SK-N-SH (cell line): ENCODE data around the gene DLG2. TPM values are rescaled to one million over a fixed set of nuclear protein-coding genes. Genes with fewer than 3 reads are reported as not detected.

Experiments used
- CTCF ChIA-PET: fragments of 300-600, 350-600 bp; formaldehyde crosslinking; extraction: SDS; loops from one replicate; lab custom pipeline; 2021; lab: Yijun Ruan, JAX
- POLR2A ChIA-PET: fragments of 350-600 bp; sonication (Branson Sonifier 250); formaldehyde crosslinking; extraction: SDS; loops from one replicate; lab custom pipeline; 2020; ENCODE audit warnings: antibody characterized with exemption, inconsistent platforms; lab: Yijun Ruan, JAX
- DNase-seq: peaks from one replicate; pipeline ENCODE4 v3.0.0; 2012
- H2AFZ ChIP-seq: fragments of 200-600 bp; sonication (generic); 2 replicates; pipeline ENCODE4 v1.8.1; 2016; ENCODE audit warnings: antibody characterized with exemption, mild to moderate bottlenecking, low read depth
- H3F3A ChIP-seq: fragments of 200-600 bp; sonication (generic); replicated peaks from 2 replicates; pipeline ENCODE3; 2016; ENCODE audit warnings: antibody characterized with exemption, mild to moderate bottlenecking; ENCODE audit not compliant: insufficient read depth
- H3K27ac ChIP-seq, 2 experiments: fragments of 200-500 bp in 1 of 2; fragments of 200-600 bp in 1 of 2; sonication (Bioruptor generic) in 1 of 2; sonication (generic), shearing (Covaris generic) in 1 of 2; 2 replicates each; pipeline versions ENCODE4 v1.5.1 to v1.6.1; 2014 to 2016; ENCODE audit warnings: low read depth in 2 of 2, inconsistent platforms in 1 of 2, low read length in 1 of 2, mild to moderate bottlenecking in 1 of 2, mixed read lengths in 1 of 2
- H3K27me3 ChIP-seq: fragments of 200-600 bp; sonication (generic), shearing (Covaris generic); 2 replicates; pipeline ENCODE4 v1.6.1; 2016; ENCODE audit warnings: mixed run types; ENCODE audit not compliant: insufficient read depth
- H3K36me3 ChIP-seq, 2 experiments: fragments of 200-500 bp in 1 of 2; fragments of 200-600 bp in 1 of 2; sonication (Bioruptor generic) in 1 of 2; sonication (generic) in 1 of 2; replicated peaks in 1 of 2; 2 replicates each; pipeline versions ENCODE3 to v1.5.1; 2014 to 2016; ENCODE audit warnings: low read length in 1 of 2, mild to moderate bottlenecking in 1 of 2; ENCODE audit not compliant: insufficient read depth in 2 of 2, control insufficient read depth in 1 of 2
- H3K4me1 ChIP-seq, 2 experiments: fragments of 200-500 bp in 1 of 2; fragments of 200-600 bp in 1 of 2; sonication (Bioruptor generic) in 1 of 2; sonication (generic), shearing (Covaris generic) in 1 of 2; 2 replicates each; pipeline versions ENCODE4 v1.5.1 to v1.6.1; 2014 to 2016; ENCODE audit warnings: low read depth in 1 of 2, low read length in 1 of 2, mixed run types in 1 of 2; ENCODE audit not compliant: insufficient read depth in 2 of 2, control insufficient read depth in 1 of 2
- H3K4me2 ChIP-seq: fragments of 200-600 bp; sonication (generic), shearing (Covaris generic); 2 replicates; pipeline ENCODE4 v1.6.1; 2017; ENCODE audit warnings: mixed run types
- H3K4me3 ChIP-seq, 2 experiments: fragments of 200-500 bp in 1 of 2; fragments of 200-600 bp in 1 of 2; sonication (Bioruptor generic) in 1 of 2; sonication (generic), shearing (Covaris generic) in 1 of 2; 2 replicates each; pipeline versions ENCODE4 v1.5.1 to v1.8.1; 2014 to 2016; ENCODE audit warnings: low read depth in 2 of 2, inconsistent platforms in 1 of 2, low read length in 1 of 2, mild to moderate bottlenecking in 1 of 2, mixed read lengths in 1 of 2, moderate library complexity in 1 of 2
- H3K79me2 ChIP-seq: fragments of 200-600 bp; sonication (generic); 2 replicates; pipeline ENCODE4 v1.8.1; 2017; ENCODE audit warnings: mild to moderate bottlenecking; ENCODE audit not compliant: insufficient read depth
- H3K9ac ChIP-seq: fragments of 200-600 bp; sonication (generic); 2 replicates; pipeline ENCODE4 v1.6.1; 2017; ENCODE audit warnings: mixed run types
- H3K9me2 ChIP-seq: fragments of 200-600 bp; sonication (generic); 2 replicates; pipeline ENCODE4 v1.6.1; 2017; ENCODE audit warnings: mixed run types
- H3K9me3 ChIP-seq: fragments of 200-600 bp; sonication (generic); 2 replicates; pipeline ENCODE4 v1.6.1; 2017; ENCODE audit warnings: mixed run types, mild to moderate bottlenecking, moderate library complexity
- H4K20me1 ChIP-seq: fragments of 200-600 bp; sonication (generic); 2 replicates; pipeline ENCODE4 v1.6.1; 2017; ENCODE audit warnings: mild to moderate bottlenecking, mixed run types; ENCODE audit not compliant: insufficient read depth
- EZH2phosphoT487 ChIP-seq: fragments of 200-600 bp; sonication (generic); IDR thresholded peaks from 2 replicates; pipeline ENCODE4 v1.6.1; 2017; ENCODE audit warnings: low read depth, mixed run types, mild to moderate bottlenecking, antibody characterized with exemption, moderate library complexity, borderline replicate concordance
- GABPA ChIP-seq: IDR thresholded peaks from 2 replicates; pipeline ENCODE4 v1.4.0; 2012; ENCODE audit warnings: low read depth, mild to moderate bottlenecking
- GATA2 ChIP-seq: sonication (generic); formaldehyde crosslinking; IDR thresholded peaks from 2 replicates; pipeline ENCODE4 v1.5.0; 2020; ENCODE audit warnings: mild to moderate bottlenecking, missing genetic modification reagents
- MXI1 ChIP-seq: IDR thresholded peaks from 2 replicates; pipeline ENCODE4 v1.6.1; 2012; ENCODE audit warnings: mild to moderate bottlenecking, low read depth, low read length, improper control_type of control experiment
- SMC3 ChIP-seq: IDR thresholded peaks from 2 replicates; pipeline ENCODE4 v1.6.1; 2012; ENCODE audit warnings: low read depth, low read length, improper control_type of control experiment
- TAF1 ChIP-seq: IDR thresholded peaks from 2 replicates; pipeline ENCODE4 v1.6.1; 2012; ENCODE audit warnings: low read depth, mild to moderate bottlenecking, low read length, moderate library complexity, borderline replicate concordance
- WGBS: methylation state at CpG from one replicate; pipeline ENCODE4 v1.1.6; 2017; ENCODE audit warnings: low lambda C conversion rate; 5-methylcytosine and 5-hydroxymethylcytosine counted together
- polyA plus RNA-seq, 3 experiments: library from polyadenylated mRNA; depleted of rRNA; stranded (reverse); fragments of >200 nt; gene quantifications; 2 replicates each; pipeline ENCODE4 v1.2.3, GENCODE V29; 2012
- TF ChIP-seq, protein P1 (sequence below): IDR thresholded peaks from 2 replicates; pipeline ENCODE4 v1.4.0; 2012; ENCODE audit warnings: low read depth, borderline replicate concordance
- TF ChIP-seq, protein P2 (sequence below): fragments of 150-350 bp; IDR thresholded peaks from 2 replicates; pipeline ENCODE4 v1.6.1; 2016; ENCODE audit warnings: mild to moderate bottlenecking, low read depth, low read length
- TF ChIP-seq, protein P3 (sequence below): fragments of 150-350 bp; IDR thresholded peaks from 2 replicates; pipeline ENCODE4 v1.6.1; 2017; ENCODE audit warnings: antibody characterized with exemption, low read length, low read depth, borderline replicate concordance

Gene DLG2
- polyA plus RNA-seq, 1 of the 3 experiments (the other 2 are of a cell fraction) = 0.21 TPM

DNA sequence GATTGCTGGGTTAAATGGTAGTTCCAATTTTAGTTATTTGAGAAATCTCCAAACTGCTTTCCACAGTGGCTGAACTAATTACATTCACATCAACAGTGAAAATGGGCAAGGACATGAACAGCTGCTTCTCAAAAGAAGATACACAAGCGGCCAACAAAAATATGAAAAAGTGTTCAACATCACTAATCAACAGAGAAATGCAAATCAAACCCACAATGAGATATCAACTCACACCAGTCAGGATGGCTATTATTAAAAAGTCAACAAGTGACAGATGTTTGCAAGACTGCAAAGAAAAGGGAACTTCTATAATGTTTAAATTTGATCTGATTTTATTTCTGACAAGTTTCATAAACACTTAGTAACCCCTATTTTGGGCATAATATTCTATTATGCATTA, 537.5 kb downstream of the DLG2 start:
- Histone ChIP-seq H3K9ac (no peak overlapping the region), H4K20me1 (no peaks in the 10 kb centered on the region), H3K4me2 (no peak overlapping the region), H3K27me3 (no peaks in the 10 kb centered on the region), H3K36me3 (no peaks in the 10 kb centered on the region), H2AFZ (no peak overlapping the region), H3K4me1 (no peaks in the 10 kb centered on the region), H3K9me3 (no peaks in the 10 kb centered on the region), H3K4me3 (no peak overlapping the region), H3K79me2 (no peaks in the 10 kb centered on the region), H3K9me2 (no peaks in the 10 kb centered on the region), H3F3A (no peaks in the 10 kb centered on the region)
- POLR2A ChIA-PET = no interaction called here
- WGBS = 2% methylated on average over 1 of the region's 1 CpG
- DNase-seq = no peak
- TF ChIP-seq EZH2phosphoT487 = no peak
- TF ChIP-seq, all 33 proteins: peak for 0
- CTCF ChIA-PET = no interaction called here
- no peak overlapping the region for H3K27ac ChIP-seq

DNA sequence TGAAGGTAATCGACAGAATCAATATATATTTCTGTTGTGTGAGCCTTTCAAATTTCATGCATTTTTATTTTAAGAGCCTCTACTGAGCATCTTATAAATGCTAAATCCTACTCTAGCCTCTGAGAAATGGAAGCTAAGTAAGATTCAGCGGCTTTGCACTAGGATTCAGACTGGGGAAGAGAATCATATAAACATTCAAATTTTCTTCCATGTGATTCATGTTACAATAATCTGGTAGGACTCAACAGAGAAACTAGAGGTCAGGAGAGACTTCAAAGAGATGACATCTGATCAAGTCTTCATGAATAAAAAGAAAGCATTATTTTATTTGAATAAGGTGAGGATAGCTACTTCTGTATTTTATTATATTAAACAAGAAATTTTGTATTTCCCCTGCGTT, 538.9 kb downstream of the DLG2 start:
- no peak overlapping the region for H3K4me2 ChIP-seq
- H4K20me1 ChIP-seq = no peaks in the 10 kb centered on the region
- H3K9ac ChIP-seq = no peak overlapping the region
- H3K4me1 ChIP-seq = no peaks in the 10 kb centered on the region
- H3K27me3 ChIP-seq = no peaks in the 10 kb centered on the region
- H3K36me3 ChIP-seq = no peaks in the 10 kb centered on the region
- no peak overlapping the region for H2AFZ ChIP-seq
- no peaks in the 10 kb centered on the region for H3K9me2 ChIP-seq
- 6% methylated on average over 3 of the region's 3 CpGs for WGBS
- H3K79me2 ChIP-seq = no peaks in the 10 kb centered on the region
- H3K9me3 ChIP-seq = no peaks in the 10 kb centered on the region
- POLR2A ChIA-PET = no interaction called here
- no peak for DNase-seq
- TF ChIP-seq SMC3 (no peak), MXI1 (no peak)
- H3K27ac ChIP-seq = no peak overlapping the region
- H3F3A ChIP-seq = no peaks in the 10 kb centered on the region
- no peak overlapping the region for H3K4me3 ChIP-seq
- CTCF ChIA-PET = interaction anchor here (1.0 to 1.6 kb wide), 2 partner anchors 9 to 11 kb away, joined by 3 to 5 read pairs; no protein-coding TSS in a partner anchor

DNA sequence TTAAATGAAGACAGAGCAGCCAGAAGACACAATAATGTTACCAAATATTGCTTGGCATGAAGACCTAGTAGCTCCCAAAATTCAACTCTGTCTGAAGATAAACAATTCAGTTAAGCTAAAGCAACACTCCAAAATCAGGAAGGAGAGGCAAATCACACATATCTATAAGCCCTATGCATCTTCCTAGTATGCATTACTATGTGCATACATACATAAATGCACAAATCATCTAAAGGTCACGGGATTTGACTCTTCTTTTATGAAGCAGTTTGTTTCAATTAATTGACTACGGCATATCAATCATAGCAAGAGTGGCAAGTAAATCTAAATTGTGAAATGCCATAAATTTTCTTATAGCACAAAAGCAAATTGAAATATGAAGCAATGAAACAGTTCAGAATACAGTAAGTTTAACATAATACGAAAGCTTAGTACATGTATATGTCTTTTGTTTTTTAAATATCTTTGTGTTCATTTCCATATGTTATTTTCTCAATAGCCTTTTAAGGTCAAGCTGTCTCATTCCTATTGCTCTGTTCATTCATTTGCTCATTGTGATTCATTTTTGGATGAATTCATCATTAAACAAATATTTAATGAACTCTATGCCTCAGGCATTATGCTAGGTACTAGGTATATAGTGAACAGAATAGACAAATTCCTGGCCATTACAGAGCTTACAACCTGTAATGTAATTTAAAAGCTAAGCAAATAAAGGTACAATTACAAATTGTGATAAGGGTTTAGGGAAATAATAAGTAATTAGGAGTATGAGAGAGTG, 540.5 kb downstream of the DLG2 start:
- Histone ChIP-seq H3K79me2 (no peaks in the 10 kb centered on the region), H3K9ac (no peak overlapping the region), H2AFZ (peak overlapping the region; percentile 39), H3K4me2 (no peak overlapping the region), H3K9me2 (no peaks in the 10 kb centered on the region)
- POLR2A ChIA-PET = no interaction called here
- WGBS = 7% methylated on average over 3 of the region's 3 CpGs
- CTCF ChIA-PET = no interaction called here
- DNase-seq = no peak
- TF ChIP-seq, protein P1, sequence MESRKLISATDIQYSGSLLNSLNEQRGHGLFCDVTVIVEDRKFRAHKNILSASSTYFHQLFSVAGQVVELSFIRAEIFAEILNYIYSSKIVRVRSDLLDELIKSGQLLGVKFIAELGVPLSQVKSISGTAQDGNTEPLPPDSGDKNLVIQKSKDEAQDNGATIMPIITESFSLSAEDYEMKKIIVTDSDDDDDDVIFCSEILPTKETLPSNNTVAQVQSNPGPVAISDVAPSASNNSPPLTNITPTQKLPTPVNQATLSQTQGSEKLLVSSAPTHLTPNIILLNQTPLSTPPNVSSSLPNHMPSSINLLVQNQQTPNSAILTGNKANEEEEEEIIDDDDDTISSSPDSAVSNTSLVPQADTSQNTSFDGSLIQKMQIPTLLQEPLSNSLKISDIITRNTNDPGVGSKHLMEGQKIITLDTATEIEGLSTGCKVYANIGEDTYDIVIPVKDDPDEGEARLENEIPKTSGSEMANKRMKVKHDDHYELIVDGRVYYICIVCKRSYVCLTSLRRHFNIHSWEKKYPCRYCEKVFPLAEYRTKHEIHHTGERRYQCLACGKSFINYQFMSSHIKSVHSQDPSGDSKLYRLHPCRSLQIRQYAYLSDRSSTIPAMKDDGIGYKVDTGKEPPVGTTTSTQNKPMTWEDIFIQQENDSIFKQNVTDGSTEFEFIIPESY = no peak
- no peak for TF ChIP-seq TAF1
- no peak for TF ChIP-seq GATA2 (CRISPR knock-in tag)
- TF ChIP-seq, protein P2, sequence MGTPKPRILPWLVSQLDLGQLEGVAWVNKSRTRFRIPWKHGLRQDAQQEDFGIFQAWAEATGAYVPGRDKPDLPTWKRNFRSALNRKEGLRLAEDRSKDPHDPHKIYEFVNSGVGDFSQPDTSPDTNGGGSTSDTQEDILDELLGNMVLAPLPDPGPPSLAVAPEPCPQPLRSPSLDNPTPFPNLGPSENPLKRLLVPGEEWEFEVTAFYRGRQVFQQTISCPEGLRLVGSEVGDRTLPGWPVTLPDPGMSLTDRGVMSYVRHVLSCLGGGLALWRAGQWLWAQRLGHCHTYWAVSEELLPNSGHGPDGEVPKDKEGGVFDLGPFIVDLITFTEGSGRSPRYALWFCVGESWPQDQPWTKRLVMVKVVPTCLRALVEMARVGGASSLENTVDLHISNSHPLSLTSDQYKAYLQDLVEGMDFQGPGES = no peak
- TF ChIP-seq GABPA = no peak
- TF ChIP-seq, protein P3, sequence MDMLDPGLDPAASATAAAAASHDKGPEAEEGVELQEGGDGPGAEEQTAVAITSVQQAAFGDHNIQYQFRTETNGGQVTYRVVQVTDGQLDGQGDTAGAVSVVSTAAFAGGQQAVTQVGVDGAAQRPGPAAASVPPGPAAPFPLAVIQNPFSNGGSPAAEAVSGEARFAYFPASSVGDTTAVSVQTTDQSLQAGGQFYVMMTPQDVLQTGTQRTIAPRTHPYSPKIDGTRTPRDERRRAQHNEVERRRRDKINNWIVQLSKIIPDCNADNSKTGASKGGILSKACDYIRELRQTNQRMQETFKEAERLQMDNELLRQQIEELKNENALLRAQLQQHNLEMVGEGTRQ = no peak
- TF ChIP-seq, all 33 proteins: peak for 0
- no peaks in the 10 kb centered on the region for H4K20me1 ChIP-seq
- no peaks in the 10 kb centered on the region for H3K9me3 ChIP-seq
- H3K27me3 ChIP-seq = no peaks in the 10 kb centered on the region
- no peaks in the 10 kb centered on the region for H3F3A ChIP-seq
- H3K4me3 ChIP-seq = no peak overlapping the region
- no peaks in the 10 kb centered on the region for H3K4me1 ChIP-seq
- no peak overlapping the region; a peak in 1 of 4 replicates for H3K27ac ChIP-seq
- H3K36me3 ChIP-seq = no peaks in the 10 kb centered on the region
